Fibroblast of lung (primary cell): ENCODE data around the gene TRPM5. TPM values are rescaled to one million over a fixed set of nuclear protein-coding genes. Genes with fewer than 3 reads are reported as not detected.

Experiments
- DNase-seq, 2 donors: peaks; one replicate each; pipeline versions ENCODE4 v3.0.0 to v3.0.0-alpha.2; 2010; ENCODE audit warnings: low read depth in 2 of 2
- H2AFZ ChIP-seq: 2 replicates; pipeline ENCODE4 v1.5.1; 2012; ENCODE audit warnings: low read length, control low read depth, inconsistent platforms
- H3K27ac ChIP-seq: 2 replicates; pipeline ENCODE4 v1.5.1; 2011; ENCODE audit warnings: low read length, control low read depth; ENCODE audit not compliant: insufficient read depth
- H3K27me3 ChIP-seq: 2 replicates; pipeline ENCODE4 v1.5.1; 2011; ENCODE audit warnings: mild to moderate bottlenecking, low read length; ENCODE audit not compliant: control insufficient read depth, insufficient read depth
- H3K36me3 ChIP-seq: 2 replicates; pipeline ENCODE4 v1.5.1; 2011; ENCODE audit warnings: low read length; ENCODE audit not compliant: control insufficient read depth, insufficient read depth
- H3K4me1 ChIP-seq: 2 replicates; pipeline ENCODE4 v1.5.1; 2011; ENCODE audit warnings: low read length; ENCODE audit not compliant: control insufficient read depth, insufficient read depth; ENCODE audit errors: extremely low read depth
- H3K4me2 ChIP-seq: 2 replicates; pipeline ENCODE4 v1.5.1; 2011; ENCODE audit warnings: low read length, control low read depth; ENCODE audit not compliant: insufficient read depth; ENCODE audit errors: extremely low read depth
- H3K4me3 ChIP-seq, 4 experiments: fragments of 200-600 bp in 1 of 4; sonication (generic) in 1 of 4; replicated peaks in 1 of 4; 2 replicates each; pipeline ENCODE4 v1.5.1; 2011 to 2016; ENCODE audit warnings: low read length in 4 of 4, low read depth in 3 of 4, mild to moderate bottlenecking in 3 of 4, control low read depth in 2 of 4, inconsistent platforms in 1 of 4, mixed read lengths in 1 of 4; ENCODE audit not compliant: insufficient read depth in 1 of 4; ENCODE audit errors: control extremely low read depth in 1 of 4
- H3K79me2 ChIP-seq: 2 replicates; pipeline ENCODE4 v1.5.1; 2012; ENCODE audit warnings: mild to moderate bottlenecking, low read length, inconsistent platforms; ENCODE audit not compliant: control insufficient read depth, insufficient read depth
- H3K9ac ChIP-seq: 2 replicates; pipeline ENCODE4 v1.5.1; 2011; ENCODE audit warnings: mild to moderate bottlenecking, low read length, control low read depth; ENCODE audit not compliant: insufficient read depth
- H3K9me3 ChIP-seq: 2 replicates; pipeline ENCODE4 v1.5.1; 2012; ENCODE audit warnings: low read depth, low read length; ENCODE audit not compliant: control insufficient read depth, insufficient read depth
- H4K20me1 ChIP-seq: 2 replicates; pipeline ENCODE4 v1.5.1; 2011; ENCODE audit warnings: low read length; ENCODE audit not compliant: control insufficient read depth, insufficient read depth; ENCODE audit errors: extremely low read depth
- EZH2 ChIP-seq: IDR thresholded peaks from 2 replicates; pipeline ENCODE4 v1.5.1; 2012; ENCODE audit warnings: low read length, control low read depth, mild to moderate bottlenecking; ENCODE audit errors: missing control alignments
- polyA plus RNA-seq, 2 donors: library from polyadenylated mRNA; depleted of rRNA in 1 of 2; stranded (reverse) in 1 of 2; unstranded in 1 of 2; fragments of >200 nt; gene quantifications; 2 replicates each; pipeline ENCODE4 v1.2.1, GENCODE V29; 2011 to 2012; ENCODE audit warnings: missing spikeins in 1 of 2
- total RNA-seq: library from RNA; depleted of rRNA; stranded (reverse); fragments of >200 nt; gene quantifications from 2 replicates; pipeline ENCODE4 v1.2.1, GENCODE V29; 2014
- TF ChIP-seq, protein P1 (sequence below), 2 donors: IDR thresholded peaks in 1 of 2; conservative IDR thresholded peaks in 1 of 2; 1 replicate in 1 of 2; 2 replicates in 1 of 2; pipeline ENCODE4 v1.5.1; 2011 to 2012; ENCODE audit warnings: low read length in 2 of 2, control low read depth in 1 of 2, inconsistent platforms in 1 of 2, low read depth in 1 of 2, mild to moderate bottlenecking in 1 of 2

TRPM5 gene
- total and polyA plus RNA-seq, 2 donors (not counting 1 experiment from before 2014, with no cell fraction given): not detected

DNA sequence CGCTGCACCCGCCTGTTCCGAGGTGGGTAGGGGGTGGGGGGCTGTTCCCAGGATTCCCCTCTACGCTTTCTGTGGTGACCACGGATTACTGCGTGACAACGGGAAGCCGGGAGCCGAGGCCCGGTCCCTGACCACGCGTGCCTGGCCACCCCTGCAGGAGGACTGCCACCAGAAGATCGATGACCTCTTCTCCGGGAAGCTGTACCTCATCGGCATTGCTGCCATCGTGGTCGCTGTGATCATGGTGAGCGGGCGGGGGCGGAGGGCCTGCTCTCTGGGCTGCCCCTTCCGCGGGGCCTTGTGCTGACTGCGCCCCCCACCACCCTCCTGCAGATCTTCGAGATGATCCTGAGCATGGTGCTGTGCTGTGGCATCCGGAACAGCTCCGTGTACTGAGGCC is 47.8 kb downstream of the TRPM5 start:
- peaks cover 43% of the 10 kb centered on the region for H3K36me3 ChIP-seq
- TF ChIP-seq EZH2: no peak
- TF ChIP-seq, protein P1, sequence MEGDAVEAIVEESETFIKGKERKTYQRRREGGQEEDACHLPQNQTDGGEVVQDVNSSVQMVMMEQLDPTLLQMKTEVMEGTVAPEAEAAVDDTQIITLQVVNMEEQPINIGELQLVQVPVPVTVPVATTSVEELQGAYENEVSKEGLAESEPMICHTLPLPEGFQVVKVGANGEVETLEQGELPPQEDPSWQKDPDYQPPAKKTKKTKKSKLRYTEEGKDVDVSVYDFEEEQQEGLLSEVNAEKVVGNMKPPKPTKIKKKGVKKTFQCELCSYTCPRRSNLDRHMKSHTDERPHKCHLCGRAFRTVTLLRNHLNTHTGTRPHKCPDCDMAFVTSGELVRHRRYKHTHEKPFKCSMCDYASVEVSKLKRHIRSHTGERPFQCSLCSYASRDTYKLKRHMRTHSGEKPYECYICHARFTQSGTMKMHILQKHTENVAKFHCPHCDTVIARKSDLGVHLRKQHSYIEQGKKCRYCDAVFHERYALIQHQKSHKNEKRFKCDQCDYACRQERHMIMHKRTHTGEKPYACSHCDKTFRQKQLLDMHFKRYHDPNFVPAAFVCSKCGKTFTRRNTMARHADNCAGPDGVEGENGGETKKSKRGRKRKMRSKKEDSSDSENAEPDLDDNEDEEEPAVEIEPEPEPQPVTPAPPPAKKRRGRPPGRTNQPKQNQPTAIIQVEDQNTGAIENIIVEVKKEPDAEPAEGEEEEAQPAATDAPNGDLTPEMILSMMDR (conservative IDR thresholded peaks at IDR 0.05 in 1 of 2, IDR thresholded peaks at IDR 0.05 in 1 of 2; ENCODE audit: low read depth in 1 of 2, low read length in 2 of 2): no peak

DNA sequence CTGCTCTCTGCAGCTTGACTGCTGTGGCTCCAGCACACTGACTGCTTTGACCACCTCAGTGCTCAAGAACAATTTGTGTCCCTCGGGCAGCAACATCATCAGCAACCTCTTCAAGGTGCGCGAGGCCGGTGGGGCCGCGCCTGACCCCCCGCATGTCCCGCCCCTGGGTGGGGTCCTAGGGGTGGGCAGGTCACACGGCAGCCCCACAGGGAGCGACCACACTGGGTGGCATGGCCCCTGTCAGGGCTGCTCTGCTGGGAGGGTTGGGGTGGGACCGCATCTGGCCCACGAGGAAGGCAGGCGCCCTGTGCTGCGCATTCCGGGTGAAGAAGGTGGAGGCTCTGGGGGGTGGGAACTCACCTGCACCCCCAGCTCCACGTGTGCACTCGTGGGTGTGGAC is 48.5 kb downstream of the TRPM5 start:
- Histone ChIP-seq H3K36me3 (peaks cover 45% of the 10 kb centered on the region), H3K4me2 (no peak overlapping the region), H3K79me2 (peaks cover 35% of the 10 kb centered on the region)

More for the DNA sequence above, 47.8 kb downstream of the TRPM5 start:
- Histone ChIP-seq H3K79me2 (peaks cover 35% of the 10 kb centered on the region), H3K4me1 (peaks cover 8% of the 10 kb centered on the region), H3K9ac (no peak overlapping the region), H3K4me2 (no peak overlapping the region), H2AFZ (no peak overlapping the region), H4K20me1 (no peaks in the 10 kb centered on the region), H3K9me3 (no peaks in the 10 kb centered on the region), H3K4me3 (no peak overlapping the region), H3K27me3 (no peaks in the 10 kb centered on the region), H3K27ac (no peak overlapping the region)
- no peak for DNase-seq

DNA sequence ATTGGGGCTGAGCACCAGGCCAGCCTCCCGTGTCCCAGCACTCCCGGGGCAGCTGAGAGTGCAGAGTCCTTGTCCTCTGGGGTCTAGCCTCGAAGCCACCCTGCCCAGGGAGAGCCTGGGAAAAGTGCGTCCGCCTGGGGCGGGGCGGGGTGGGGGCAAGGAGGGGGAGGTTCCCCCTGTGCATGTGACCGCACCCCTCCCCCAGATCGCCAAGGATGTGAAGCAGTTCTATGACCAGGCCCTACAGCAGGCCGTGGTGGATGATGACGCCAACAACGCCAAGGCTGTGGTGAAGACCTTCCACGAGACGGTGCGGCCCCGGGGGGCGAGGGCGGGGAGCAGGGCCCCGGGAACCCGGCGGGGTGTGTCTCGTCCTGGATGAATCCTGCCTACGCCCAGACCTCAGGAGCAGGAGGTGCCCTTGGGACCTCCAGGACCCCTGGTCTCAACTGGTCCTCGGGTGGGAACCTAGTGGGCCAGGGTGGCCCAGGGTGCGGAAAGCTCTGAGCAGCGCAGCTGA is 49.0 kb downstream of the TRPM5 start:
- no peak for DNase-seq
- Histone ChIP-seq H3K9me3 (no peaks in the 10 kb centered on the region), H3K4me2 (no peak overlapping the region), H3K27me3 (no peaks in the 10 kb centered on the region), H3K27ac (no peak overlapping the region), H3K36me3 (peaks cover 47% of the 10 kb centered on the region), H3K79me2 (peaks cover 38% of the 10 kb centered on the region), H3K4me1 (peaks cover 10% of the 10 kb centered on the region), H2AFZ (no peak overlapping the region), H3K4me3 (no peak overlapping the region), H4K20me1 (no peaks in the 10 kb centered on the region), H3K9ac (no peak overlapping the region)
- TF ChIP-seq, protein P1 (conservative IDR thresholded peaks at IDR 0.05 in 1 of 2, IDR thresholded peaks at IDR 0.05 in 1 of 2; ENCODE audit: low read depth in 1 of 2, low read length in 2 of 2): no peak
- TF ChIP-seq EZH2: no peak

More for the DNA sequence above, 48.5 kb downstream of the TRPM5 start:
- Histone ChIP-seq H4K20me1 (no peaks in the 10 kb centered on the region), H3K9ac (no peak overlapping the region), H3K4me1 (peaks cover 8% of the 10 kb centered on the region), H3K27me3 (no peaks in the 10 kb centered on the region), H2AFZ (no peak overlapping the region), H3K27ac (no peak overlapping the region), H3K4me3 (no peak overlapping the region), H3K9me3 (no peaks in the 10 kb centered on the region)
- TF ChIP-seq EZH2: no peak
- TF ChIP-seq, protein P1 (conservative IDR thresholded peaks at IDR 0.05 in 1 of 2, IDR thresholded peaks at IDR 0.05 in 1 of 2; ENCODE audit: low read depth in 1 of 2, low read length in 2 of 2): no peak
- DNase-seq: no peak
